ENCODE results near the gene BCR.

Gene BCR

DNA sequence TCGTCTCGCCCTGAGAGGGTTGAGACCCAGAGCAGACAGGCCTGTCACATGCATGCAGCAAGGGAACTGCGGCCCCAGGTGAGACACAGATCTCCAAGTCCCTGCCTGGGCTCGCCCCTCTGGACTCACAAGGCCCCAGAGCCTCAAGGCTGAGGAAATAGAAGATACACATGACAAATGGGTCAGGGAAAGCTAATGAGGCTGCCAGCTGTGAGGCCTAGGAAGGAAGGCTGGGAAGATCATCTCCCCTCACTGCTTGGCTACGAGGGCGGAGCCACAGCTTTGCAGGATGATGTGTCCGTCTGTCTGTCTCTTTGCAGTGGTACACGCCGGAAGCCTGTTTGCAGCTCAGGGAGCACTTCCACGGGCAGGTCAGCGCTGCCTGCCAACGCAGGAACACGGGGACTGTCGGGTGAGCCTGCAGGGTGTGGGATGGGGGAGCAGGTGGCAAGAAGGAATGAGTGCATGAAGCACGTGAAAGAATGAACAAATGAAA is 30.5 kb upstream of the BCR start:
- Histone ChIP-seq H3K27me3 (no peaks in the 10 kb centered on the region), H3K4me3 (no peak overlapping the region), H3K36me3 (no peaks in the 10 kb centered on the region), H3K9ac (no peak overlapping the region), H4K20me1 (no peaks in the 10 kb centered on the region), H3K4me2 (0 out of 2 replicates have a peak overlapping the region, but pooled peaks have one; percentile 17), H3K27ac (no peak overlapping the region), H3K4me1 (peaks cover 42% of the 10 kb centered on the region), H3K9me3 (no peaks in the 10 kb centered on the region)
- no peak for TF ChIP-seq Cebpa-rat (IDR thresholded peaks at IDR 0.05)

GRCh38 chr22:23150762-23151161 is 29.5 kb upstream of the BCR start:
- Histone ChIP-seq H3K9ac (no peak overlapping the region), H3K36me3 (no peaks in the 10 kb centered on the region), H3K4me2 (no peak overlapping the region), H3K4me3 (no peak overlapping the region), H3K9me3 (no peaks in the 10 kb centered on the region), H3K27me3 (no peaks in the 10 kb centered on the region), H3K27ac (no peak overlapping the region), H3K4me1 (peaks cover 38% of the 10 kb centered on the region), H4K20me1 (no peaks in the 10 kb centered on the region)
- TF ChIP-seq Cebpa-rat (IDR thresholded peaks at IDR 0.05): no peak

DNA sequence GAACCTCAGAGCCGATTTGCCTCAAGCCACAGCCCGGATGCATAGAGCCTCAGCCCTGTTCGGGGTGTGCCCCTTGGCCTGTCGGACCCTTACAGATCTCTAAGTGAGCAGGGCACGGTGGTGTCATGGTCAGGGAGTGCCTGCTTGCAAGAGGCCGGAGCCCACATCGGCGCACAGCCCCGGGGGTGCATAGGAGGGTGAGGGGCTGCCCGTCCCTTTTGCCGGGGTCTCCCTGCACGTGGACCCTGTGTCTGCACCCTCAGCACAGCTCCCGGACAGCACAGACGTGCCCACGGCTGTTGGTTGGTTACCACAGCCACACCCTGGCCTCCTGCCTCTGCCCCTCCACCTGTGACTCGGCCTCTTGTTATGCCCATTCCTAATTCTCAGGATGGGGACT is 28.5 kb upstream of the BCR start:
- Histone ChIP-seq H3K4me2 (no peak overlapping the region), H3K4me3 (no peak overlapping the region), H3K27me3 (no peaks in the 10 kb centered on the region), H3K4me1 (peaks cover 39% of the 10 kb centered on the region), H3K9ac (no peak overlapping the region), H3K9me3 (no peaks in the 10 kb centered on the region), H4K20me1 (no peaks in the 10 kb centered on the region), H3K27ac (no peak overlapping the region), H3K36me3 (no peaks in the 10 kb centered on the region)
- no peak for TF ChIP-seq Cebpa-rat (IDR thresholded peaks at IDR 0.05)

- Histone ChIP-seq H3K27me3 (no peaks in the 10 kb centered on the region), H3K9me3 (no peaks in the 10 kb centered on the region), H3K4me3 (no peak overlapping the region), H3K36me3 (no peaks in the 10 kb centered on the region), H3K4me2 (peak overlapping the region; percentile 64), H3K4me1 (peaks cover 45% of the 10 kb centered on the region), H4K20me1 (no peaks in the 10 kb centered on the region), H3K9ac (no peak overlapping the region), H3K27ac (peak overlapping the region; percentile 49)
- no peak for TF ChIP-seq Cebpa-rat (IDR thresholded peaks at IDR 0.05)
Measured at GRCh38 chr22:23152238-23153114, 27.8 kb upstream of the BCR start.

- Histone ChIP-seq H3K27ac (no peak overlapping the region), H3K4me2 (no peak overlapping the region; the same call in 1 of the 2 replicates), H3K9me3 (no peaks in the 10 kb centered on the region), H3K4me3 (no peak overlapping the region), H3K4me1 (peaks cover 48% of the 10 kb centered on the region), H3K27me3 (no peaks in the 10 kb centered on the region), H3K9ac (no peak overlapping the region), H3K36me3 (no peaks in the 10 kb centered on the region), H4K20me1 (no peaks in the 10 kb centered on the region)
- TF ChIP-seq Cebpa-rat (IDR thresholded peaks at IDR 0.05): no peak
Measured at GRCh38 chr22:23153994-23154393, 26.3 kb upstream of the BCR start.

DNA sequence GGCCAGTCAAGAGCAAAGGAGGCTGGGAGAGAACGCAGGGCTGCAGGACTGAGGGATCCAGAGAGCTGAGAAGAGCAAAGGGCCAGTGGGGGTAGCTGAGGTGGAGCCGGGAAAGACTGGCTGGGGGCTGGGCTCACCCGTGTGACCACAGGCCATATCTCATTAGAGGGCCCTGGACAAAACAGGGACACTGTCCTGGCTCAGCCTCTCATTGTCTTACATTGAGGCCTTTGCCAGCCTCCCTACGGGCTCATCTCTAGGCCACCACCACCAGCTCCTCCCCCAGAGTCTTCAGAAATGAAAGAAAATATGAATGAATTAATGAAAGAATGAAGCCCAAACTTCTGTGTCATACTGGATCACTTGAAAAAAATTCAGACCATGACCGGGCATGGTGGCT is 25.8 kb upstream of the BCR start:
- Histone ChIP-seq H3K36me3 (no peaks in the 10 kb centered on the region), H3K9ac (no peak overlapping the region)

DNA sequence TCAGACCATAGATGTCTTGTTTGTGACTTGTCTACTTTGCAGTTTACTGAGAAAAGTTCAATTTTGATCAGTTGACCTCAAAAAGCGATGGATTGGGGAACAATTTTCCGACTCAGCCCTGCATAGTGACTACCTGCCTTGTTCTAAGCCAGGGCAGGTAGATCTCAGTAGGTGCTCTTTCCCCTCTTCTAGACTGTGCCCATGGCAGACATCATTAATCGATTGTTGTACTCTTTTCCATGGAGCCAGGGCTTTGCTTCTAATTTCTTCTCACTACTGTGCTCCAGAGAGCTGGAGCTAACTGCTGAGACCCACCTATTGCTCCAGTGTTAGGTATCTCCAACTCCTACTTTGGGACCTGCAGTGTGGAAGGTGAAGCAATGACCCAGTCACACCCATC is 25.2 kb upstream of the BCR start:
- Histone ChIP-seq H4K20me1 (no peaks in the 10 kb centered on the region), H3K9ac (no peak overlapping the region), H3K27ac (no peak overlapping the region), H3K4me1 (peaks cover 43% of the 10 kb centered on the region), H3K27me3 (no peaks in the 10 kb centered on the region), H3K36me3 (no peaks in the 10 kb centered on the region), H3K4me2 (no peak overlapping the region), H3K9me3 (no peaks in the 10 kb centered on the region), H3K4me3 (no peak overlapping the region)
- TF ChIP-seq Cebpa-rat (IDR thresholded peaks at IDR 0.05): no peak

More for the DNA sequence above, 25.8 kb upstream of the BCR start:
- no peaks in the 10 kb centered on the region for H4K20me1 ChIP-seq
- TF ChIP-seq Cebpa-rat (IDR thresholded peaks at IDR 0.05): no peak
- H3K4me2 ChIP-seq: no peak overlapping the region
- peaks cover 48% of the 10 kb centered on the region for H3K4me1 ChIP-seq
- H3K27ac ChIP-seq: no peak overlapping the region
- no peak overlapping the region for H3K4me3 ChIP-seq
- H3K9me3 ChIP-seq: no peaks in the 10 kb centered on the region
- H3K27me3 ChIP-seq: no peaks in the 10 kb centered on the region

GRCh38 chr22:23155831-23156230 is 24.5 kb upstream of the BCR start:
- Histone ChIP-seq H3K27ac (no peak overlapping the region), H3K27me3 (no peaks in the 10 kb centered on the region), H3K9ac (no peak overlapping the region), H3K4me3 (no peak overlapping the region), H3K36me3 (no peaks in the 10 kb centered on the region), H4K20me1 (no peaks in the 10 kb centered on the region), H3K4me2 (peak overlapping the region; percentile 7; the same call in 1 of the 2 replicates), H3K9me3 (no peaks in the 10 kb centered on the region), H3K4me1 (peaks cover 43% of the 10 kb centered on the region)
- TF ChIP-seq Cebpa-rat (IDR thresholded peaks at IDR 0.05): no peak

DNA sequence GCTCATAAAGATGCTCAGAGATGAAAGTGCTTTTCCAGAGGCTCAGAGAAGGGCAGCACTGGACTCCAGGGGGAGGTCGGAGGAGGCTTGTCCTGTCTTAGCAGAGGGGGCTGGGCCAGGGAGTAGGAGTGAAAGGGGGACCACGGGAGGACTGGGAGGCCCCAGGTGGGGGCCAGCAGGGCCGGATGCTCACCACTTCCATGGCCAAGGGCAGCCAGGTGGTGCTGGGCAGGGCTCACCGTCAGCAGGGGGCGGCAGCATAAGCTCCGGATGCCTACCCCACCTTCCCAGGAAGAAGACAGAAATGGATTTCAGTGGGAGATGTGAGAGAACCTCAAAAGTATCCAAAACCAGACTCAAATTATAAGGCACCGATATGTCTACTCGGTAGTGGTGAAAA is 24.0 kb upstream of the BCR start:
- TF ChIP-seq Cebpa-rat (IDR thresholded peaks at IDR 0.05): no peak
- no peak overlapping the region for H3K4me3 ChIP-seq
- H3K9ac ChIP-seq: no peak overlapping the region
- no peaks in the 10 kb centered on the region for H3K27me3 ChIP-seq
- no peaks in the 10 kb centered on the region for H3K9me3 ChIP-seq
- H3K36me3 ChIP-seq: no peaks in the 10 kb centered on the region
- no peak overlapping the region for H3K4me2 ChIP-seq
- H4K20me1 ChIP-seq: no peaks in the 10 kb centered on the region
- peaks cover 43% of the 10 kb centered on the region for H3K4me1 ChIP-seq
- H3K27ac ChIP-seq: no peak overlapping the region
